Endothelial cell of umbilical vein (primary cell): Measurements from ENCODE around the gene DNAJC4. TPM values are rescaled to one million over a fixed set of nuclear protein-coding genes. Genes with fewer than 3 reads are reported as not detected.

Source experiments
- BruUV-seq: library from RNA; stranded (reverse); fragments of 400-500 nt; replicated peaks from 2 replicates; lab custom pipeline; 2021; lab: Mats Ljungman, UMichigan
- CTCF ChIA-PET: fragments of 300-600, 350-600 bp; sonication (Branson Sonifier 250); formaldehyde crosslinking; loops from one replicate; lab custom pipeline; 2021; ENCODE audit warnings: antibody characterized with exemption, inconsistent platforms; lab: Charles Lee
- POLR2A ChIA-PET: fragments of 300-600, 350-600 bp; sonication (Branson Sonifier 250); formaldehyde crosslinking; loops from one replicate; lab custom pipeline; 2021; ENCODE audit warnings: antibody characterized with exemption, inconsistent platforms; lab: Charles Lee
- DNase-seq: peaks from one replicate; pipeline ENCODE4 v3.0.0-alpha.2; 2011; ENCODE audit warnings: low read depth, low spot score
- FAIRE-seq: peaks from 2 replicates; lab custom pipeline; 2011; peaks lifted over from hg19 to GRCh38; lab: Jason Lieb, UNC
- H2AFZ ChIP-seq: 2 replicates; pipeline ENCODE4 v1.6.0; 2012; ENCODE audit warnings: low read depth, low read length, control low read depth, inconsistent platforms
- H3K27ac ChIP-seq: 2 replicates; pipeline ENCODE4 v1.5.1; 2011; ENCODE audit warnings: low read depth, mild to moderate bottlenecking, control low read depth, low read length, moderate library complexity; ENCODE audit not compliant: insufficient read depth
- H3K27me3 ChIP-seq, 2 experiments: 2 replicates each; pipeline versions ENCODE4 v1.6.0 to v1.6.1; 2011; ENCODE audit warnings: low read length in 2 of 2, mixed read lengths in 1 of 2; ENCODE audit not compliant: control insufficient read depth in 2 of 2, insufficient read depth in 2 of 2
- H3K36me3 ChIP-seq, 2 experiments: 2 replicates in 1 of 2; 3 replicates in 1 of 2; pipeline ENCODE4 v1.5.1; 2011; ENCODE audit warnings: low read length in 2 of 2, mild to moderate bottlenecking in 1 of 2, moderate library complexity in 1 of 2; ENCODE audit not compliant: control insufficient read depth in 2 of 2, insufficient read depth in 2 of 2; ENCODE audit errors: extremely low read depth in 1 of 2
- H3K4me1 ChIP-seq: 3 replicates; pipeline ENCODE4 v1.5.1; 2011; ENCODE audit warnings: mild to moderate bottlenecking, low read length; ENCODE audit not compliant: control insufficient read depth, insufficient read depth; ENCODE audit errors: extremely low read depth
- H3K4me2 ChIP-seq: 2 replicates; pipeline ENCODE4 v1.6.1; 2011; ENCODE audit warnings: low read length, control low read depth, mixed read lengths; ENCODE audit not compliant: insufficient read depth
- H3K4me3 ChIP-seq, 3 experiments: fragments of 200-600 bp in 1 of 3; sonication (generic), shearing (Covaris generic) in 1 of 3; replicated peaks in 1 of 3; 2 replicates each; pipeline ENCODE4 v1.5.1; 2011 to 2016; ENCODE audit warnings: control low read depth in 3 of 3, low read length in 3 of 3, mild to moderate bottlenecking in 2 of 3, inconsistent platforms in 1 of 3, low read depth in 1 of 3, moderate library complexity in 1 of 3; ENCODE audit not compliant: insufficient read depth in 1 of 3
- H3K79me2 ChIP-seq: 2 replicates; pipeline ENCODE4 v1.6.0; 2012; ENCODE audit warnings: low read length, inconsistent platforms; ENCODE audit not compliant: control insufficient read depth, insufficient read depth
- H3K9ac ChIP-seq: replicated peaks from 2 replicates; pipeline ENCODE3; 2011; ENCODE audit warnings: low read length, control low read depth; ENCODE audit not compliant: insufficient read depth; ENCODE audit errors: extremely low read depth
- H3K9me1 ChIP-seq: replicated peaks from 3 replicates; pipeline ENCODE4 v1.6.0; 2011; ENCODE audit warnings: mild to moderate bottlenecking, low read length; ENCODE audit not compliant: control insufficient read depth, insufficient read depth; ENCODE audit errors: extremely low read depth
- H3K9me3 ChIP-seq: replicated peaks from 2 replicates; pipeline ENCODE4 v1.5.1; 2012; ENCODE audit warnings: low read length, inconsistent platforms; ENCODE audit not compliant: control insufficient read depth, insufficient read depth
- H4K20me1 ChIP-seq: replicated peaks from 2 replicates; pipeline ENCODE3; 2011; ENCODE audit warnings: mild to moderate bottlenecking, low read length; ENCODE audit not compliant: control insufficient read depth, insufficient read depth; ENCODE audit errors: extremely low read depth
- EZH2 ChIP-seq: IDR thresholded peaks from 2 replicates; pipeline ENCODE4 v1.6.1; 2012; ENCODE audit warnings: borderline replicate concordance, low read depth, mild to moderate bottlenecking, moderate library complexity, low read length, inconsistent platforms; ENCODE audit not compliant: severe bottlenecking
- FOS ChIP-seq: IDR thresholded peaks from 2 replicates; pipeline ENCODE4 v1.6.1; 2011; ENCODE audit warnings: mild to moderate bottlenecking, low read length, moderate library complexity, borderline replicate concordance; ENCODE audit not compliant: insufficient read depth
- GATA2 ChIP-seq: IDR thresholded peaks from 2 replicates; pipeline ENCODE4 v1.7.0; 2011; ENCODE audit warnings: low read depth, mild to moderate bottlenecking, moderate library complexity, mixed read lengths, low read length; ENCODE audit not compliant: insufficient read length, insufficient read depth
- JUN ChIP-seq: IDR thresholded peaks from 2 replicates; pipeline ENCODE4 v1.6.1; 2011; ENCODE audit warnings: borderline replicate concordance, low read depth; ENCODE audit not compliant: insufficient read length, insufficient read depth
- MAX ChIP-seq: IDR thresholded peaks from 2 replicates; pipeline ENCODE4 v1.6.1; 2011; ENCODE audit not compliant: insufficient read depth, insufficient read length
- MYC ChIP-seq: IDR thresholded peaks from one replicate; pipeline ENCODE4 v1.6.1; 2011; ENCODE audit warnings: mild to moderate bottlenecking, low read depth, low read length
- POLR2A ChIP-seq: IDR thresholded peaks from 2 replicates; pipeline ENCODE4 v1.6.1; 2012; ENCODE audit warnings: low read depth, mild to moderate bottlenecking, control low read depth, low read length
- POLR2AphosphoS5 ChIP-seq: IDR thresholded peaks from 2 replicates; pipeline ENCODE4 v1.6.1; 2012; ENCODE audit warnings: low read depth, mild to moderate bottlenecking, control low read depth, low read length, moderate library complexity; ENCODE audit not compliant: insufficient read depth
- dilution Hi-C: fragments of 300-500 bp; cut with MboI; formaldehyde crosslinking; loops from one replicate; pipeline ENCODE4 v1.15.0; 2019; ENCODE audit warnings: low sequenced_read_pairs; ENCODE audit not compliant: extremely low pct_ligation_motif_present
- intact Hi-C: fragments of 100-400 bp; cut with micrococcal nuclease; formaldehyde crosslinking; loops from one replicate; pipeline ENCODE4 v1.10.0; 2022
- polyA plus RNA-seq, 4 experiments: library from polyadenylated mRNA; depleted of rRNA in 3 of 4; stranded (reverse) in 3 of 4; unstranded in 1 of 4; fragments of >200 nt; gene quantifications; 2 replicates each; pipeline versions ENCODE4 v1.2.1 to v1.2.3, GENCODE V29; 2011 to 2012; ENCODE audit warnings: missing spikeins in 1 of 4
- total RNA-seq: library from RNA; stranded (reverse); gene quantifications from 2 replicates; pipeline ENCODE4 v1.2.3, GENCODE V29; 2021
- TF ChIP-seq, protein P1 (sequence below), 2 donors: IDR thresholded peaks; 1 replicate in 1 of 2; 2 replicates in 1 of 2; pipeline ENCODE4 v1.5.1; 2011; ENCODE audit warnings: low read length in 2 of 2, mild to moderate bottlenecking in 2 of 2, moderate library complexity in 2 of 2, control low read depth in 1 of 2, inconsistent platforms in 1 of 2, low read depth in 1 of 2; ENCODE audit not compliant: insufficient read depth in 1 of 2; ENCODE audit errors: extremely low read depth in 1 of 2

DNAJC4 gene
- total and polyA plus RNA-seq, 2 donors (not counting 3 experiments of a cell fraction or from before 2014, with no cell fraction given), result 23.5 to 41.2 TPM

GRCh38 chr11:64229744-64230170 is 591 bp upstream of the DNAJC4 start:
- TF ChIP-seq POLR2A (no peak), EZH2 (no peak)
- POLR2A ChIA-PET, result no interaction called here

GRCh38 chr11:64230985-64231365 is 627 bp downstream of the DNAJC4 start:
- ChIA-PET POLR2A (no interaction called here), CTCF (interaction anchor here (0.9 to 2.0 kb wide), 3 partner anchors 23 to 70 kb away, joined by 3 to 9 read pairs (median 4); no protein-coding TSS in a partner anchor)
- intact Hi-C loops, result loop anchor here (1.0 to 5.0 kb wide), 4 partner anchors 10 to 44 kb away; partner anchors contain the start of genes FKBP2 and STIP1
- DNase-seq, result no peak
- Histone ChIP-seq H4K20me1 (no peaks in the 10 kb centered on the region), H3K9me1 (no peaks in the 10 kb centered on the region), H3K36me3 (peaks cover 0 to 2% of the 10 kb centered on the region in 2 experiments), H3K4me3 (peak overlapping the region; percentile 60 to 71 (median 69)), H2AFZ (peak overlapping the region; percentile 70), H3K9me3 (no peaks in the 10 kb centered on the region), H3K4me1 (peaks cover 18% of the 10 kb centered on the region), H3K27ac (peak overlapping the region; percentile 69), H3K27me3 (no peaks in the 10 kb centered on the region), H3K79me2 (peaks cover 8% of the 10 kb centered on the region), H3K4me2 (peak overlapping the region; percentile 71), H3K9ac (peak overlapping the region; percentile 69)
- TSS peak; percentile 4 for BruUV-seq
- FAIRE-seq, result no peak
- dilution Hi-C loops, result no loop called here
- TF ChIP-seq FOS (no peak), MAX (no peak), POLR2A (no peak), POLR2AphosphoS5 (no peak), MYC (no peak), GATA2 (no peak), JUN (no peak), EZH2 (no peak)
- TF ChIP-seq, protein P1, sequence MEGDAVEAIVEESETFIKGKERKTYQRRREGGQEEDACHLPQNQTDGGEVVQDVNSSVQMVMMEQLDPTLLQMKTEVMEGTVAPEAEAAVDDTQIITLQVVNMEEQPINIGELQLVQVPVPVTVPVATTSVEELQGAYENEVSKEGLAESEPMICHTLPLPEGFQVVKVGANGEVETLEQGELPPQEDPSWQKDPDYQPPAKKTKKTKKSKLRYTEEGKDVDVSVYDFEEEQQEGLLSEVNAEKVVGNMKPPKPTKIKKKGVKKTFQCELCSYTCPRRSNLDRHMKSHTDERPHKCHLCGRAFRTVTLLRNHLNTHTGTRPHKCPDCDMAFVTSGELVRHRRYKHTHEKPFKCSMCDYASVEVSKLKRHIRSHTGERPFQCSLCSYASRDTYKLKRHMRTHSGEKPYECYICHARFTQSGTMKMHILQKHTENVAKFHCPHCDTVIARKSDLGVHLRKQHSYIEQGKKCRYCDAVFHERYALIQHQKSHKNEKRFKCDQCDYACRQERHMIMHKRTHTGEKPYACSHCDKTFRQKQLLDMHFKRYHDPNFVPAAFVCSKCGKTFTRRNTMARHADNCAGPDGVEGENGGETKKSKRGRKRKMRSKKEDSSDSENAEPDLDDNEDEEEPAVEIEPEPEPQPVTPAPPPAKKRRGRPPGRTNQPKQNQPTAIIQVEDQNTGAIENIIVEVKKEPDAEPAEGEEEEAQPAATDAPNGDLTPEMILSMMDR (IDR thresholded peaks at IDR 0.05; ENCODE audit: extremely low read depth in 1 of 2, insufficient read depth in 1 of 2, low read depth in 1 of 2, low read length in 2 of 2), result no peak

More at GRCh38 chr11:64229744-64230170, 591 bp upstream of the DNAJC4 start:
- BruUV-seq, result no TSS peak
- peak overlapping the region; percentile 69 for H3K9ac ChIP-seq
- no peaks in the 10 kb centered on the region for H3K9me3 ChIP-seq
- dilution Hi-C loops (no loop called here), intact Hi-C loops (loop anchor here (1.0 to 5.0 kb wide), 4 partner anchors 12 to 42 kb away; partner anchors contain the start of genes FKBP2 and STIP1)
- no peaks in the 10 kb centered on the region for H3K27me3 ChIP-seq
- H3K27ac ChIP-seq, result no peak overlapping the region
- H2AFZ ChIP-seq, result no peak overlapping the region
- H3K4me3 ChIP-seq, result peak overlapping the region; percentile 60 to 71 (median 69)
- H3K79me2 ChIP-seq, result peaks cover 8% of the 10 kb centered on the region
- no peaks in the 10 kb centered on the region for H3K9me1 ChIP-seq
- H4K20me1 ChIP-seq, result no peaks in the 10 kb centered on the region
- DNase-seq (no peak), FAIRE-seq (no peak)
- H3K4me1 ChIP-seq, result peaks cover 19% of the 10 kb centered on the region
- peak overlapping the region; percentile 71 for H3K4me2 ChIP-seq
- CTCF ChIA-PET, result interaction anchor here (0.6 to 2.0 kb wide), 4 partner anchors 16 to 75 kb away, joined by 3 to 9 read pairs (median 4); no protein-coding TSS in a partner anchor
- no peaks in the 10 kb centered on the region for H3K36me3 ChIP-seq
